PC-9 (cell line): ENCODE results near the gene ZNF311.

Experiments
- EZH2 ChIP-seq: fragments of 200-600 bp; sonication (generic); IDR thresholded peaks from 2 replicates; pipeline ENCODE4 v1.8.0; 2017; ENCODE audit warnings: antibody characterized with exemption, low read depth
- TF ChIP-seq, protein P1 (sequence below): fragments of 200-600 bp; sonication (generic); conservative IDR thresholded peaks from 2 replicates; pipeline ENCODE4 v1.6.1; 2017; ENCODE audit warnings: mixed run types, antibody characterized with exemption, mild to moderate bottlenecking, moderate library complexity

DNA sequence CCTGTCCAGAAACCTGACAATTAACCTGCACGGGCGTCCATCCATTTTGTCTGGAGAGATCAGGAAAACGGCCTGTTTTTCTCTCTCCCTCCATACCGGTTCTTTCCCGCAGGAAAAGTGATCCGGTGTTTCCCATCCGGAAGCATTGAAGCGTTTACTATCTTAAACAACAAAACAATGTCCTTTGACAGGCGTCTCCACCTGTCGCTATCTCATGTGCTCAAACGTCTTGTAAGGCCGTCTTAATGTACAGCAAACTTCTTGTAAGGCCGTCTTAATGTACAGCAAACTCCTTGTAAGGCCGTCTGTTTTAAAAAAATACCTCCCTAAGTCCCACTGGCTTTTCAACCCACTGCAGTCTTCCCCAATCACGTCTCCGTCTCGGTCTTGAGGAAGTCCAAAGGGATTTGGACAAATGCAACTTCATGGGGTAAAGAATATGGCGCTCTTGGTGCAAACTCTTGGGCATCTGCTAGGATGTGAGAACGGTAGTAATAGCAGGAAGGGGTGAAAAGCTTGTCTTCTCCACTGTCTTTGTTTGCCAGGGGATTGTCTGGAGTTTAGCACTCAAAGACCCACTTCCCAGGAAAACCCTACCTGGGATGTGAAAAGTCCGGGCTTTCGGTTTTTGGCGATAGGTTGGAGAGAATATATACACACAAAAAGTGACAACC lies 51.4 kb downstream of the ZNF311 start:
- TF ChIP-seq, protein P1, sequence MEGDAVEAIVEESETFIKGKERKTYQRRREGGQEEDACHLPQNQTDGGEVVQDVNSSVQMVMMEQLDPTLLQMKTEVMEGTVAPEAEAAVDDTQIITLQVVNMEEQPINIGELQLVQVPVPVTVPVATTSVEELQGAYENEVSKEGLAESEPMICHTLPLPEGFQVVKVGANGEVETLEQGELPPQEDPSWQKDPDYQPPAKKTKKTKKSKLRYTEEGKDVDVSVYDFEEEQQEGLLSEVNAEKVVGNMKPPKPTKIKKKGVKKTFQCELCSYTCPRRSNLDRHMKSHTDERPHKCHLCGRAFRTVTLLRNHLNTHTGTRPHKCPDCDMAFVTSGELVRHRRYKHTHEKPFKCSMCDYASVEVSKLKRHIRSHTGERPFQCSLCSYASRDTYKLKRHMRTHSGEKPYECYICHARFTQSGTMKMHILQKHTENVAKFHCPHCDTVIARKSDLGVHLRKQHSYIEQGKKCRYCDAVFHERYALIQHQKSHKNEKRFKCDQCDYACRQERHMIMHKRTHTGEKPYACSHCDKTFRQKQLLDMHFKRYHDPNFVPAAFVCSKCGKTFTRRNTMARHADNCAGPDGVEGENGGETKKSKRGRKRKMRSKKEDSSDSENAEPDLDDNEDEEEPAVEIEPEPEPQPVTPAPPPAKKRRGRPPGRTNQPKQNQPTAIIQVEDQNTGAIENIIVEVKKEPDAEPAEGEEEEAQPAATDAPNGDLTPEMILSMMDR = no peak
- TF ChIP-seq EZH2 = no peak
